ENCODE results near the gene MCM8.

MCM8 gene

GRCh38 chr20:6045566-6045965 lies 95.1 kb downstream of the MCM8 start:
- DNase-seq (ENCODE audit: low read depth), result no peak

GRCh38 chr20:6046432-6046831 lies 96.0 kb downstream of the MCM8 start:
- DNase-seq (ENCODE audit: low read depth), result no peak

GRCh38 chr20:6048391-6048790 lies 97.9 kb downstream of the MCM8 start:
- DNase-seq (ENCODE audit: low read depth), result no peak
